Neural progenitor cell (in vitro differentiated cells): ENCODE results near the gene CNTN1.

Experiments used
- EZH2 ChIP-seq: fragments of 200-600 bp; sonication (generic); IDR thresholded peaks from 2 replicates; pipeline ENCODE4 v1.6.1; 2017; ENCODE audit warnings: antibody characterized with exemption, mild to moderate bottlenecking, moderate library complexity
- TF ChIP-seq, protein P1 (sequence below): fragments of 200-600 bp; sonication (generic); IDR thresholded peaks from 2 replicates; pipeline ENCODE4 v1.5.1; 2017; ENCODE audit warnings: antibody characterized with exemption, mild to moderate bottlenecking

DNA sequence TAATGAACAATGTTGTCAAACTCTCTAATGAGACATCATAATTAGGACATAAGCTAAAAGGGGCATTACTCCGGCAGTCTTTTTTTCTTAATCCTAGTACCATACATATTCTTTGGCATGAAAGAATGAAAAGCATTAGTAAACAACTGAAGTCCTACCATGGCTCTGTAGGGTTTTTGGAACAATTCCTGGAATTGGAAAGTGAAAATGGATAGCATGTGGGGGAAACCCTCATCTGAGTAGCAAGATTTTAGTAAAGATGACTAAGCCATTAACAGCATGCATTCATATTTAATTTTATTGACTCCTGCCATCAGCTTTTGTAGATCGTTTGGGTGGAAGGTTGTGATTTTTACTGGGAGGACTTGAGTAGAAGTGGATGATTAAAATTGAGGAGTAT is 279.7 kb downstream of the CNTN1 start:
- TF ChIP-seq EZH2: no peak
- TF ChIP-seq, protein P1, sequence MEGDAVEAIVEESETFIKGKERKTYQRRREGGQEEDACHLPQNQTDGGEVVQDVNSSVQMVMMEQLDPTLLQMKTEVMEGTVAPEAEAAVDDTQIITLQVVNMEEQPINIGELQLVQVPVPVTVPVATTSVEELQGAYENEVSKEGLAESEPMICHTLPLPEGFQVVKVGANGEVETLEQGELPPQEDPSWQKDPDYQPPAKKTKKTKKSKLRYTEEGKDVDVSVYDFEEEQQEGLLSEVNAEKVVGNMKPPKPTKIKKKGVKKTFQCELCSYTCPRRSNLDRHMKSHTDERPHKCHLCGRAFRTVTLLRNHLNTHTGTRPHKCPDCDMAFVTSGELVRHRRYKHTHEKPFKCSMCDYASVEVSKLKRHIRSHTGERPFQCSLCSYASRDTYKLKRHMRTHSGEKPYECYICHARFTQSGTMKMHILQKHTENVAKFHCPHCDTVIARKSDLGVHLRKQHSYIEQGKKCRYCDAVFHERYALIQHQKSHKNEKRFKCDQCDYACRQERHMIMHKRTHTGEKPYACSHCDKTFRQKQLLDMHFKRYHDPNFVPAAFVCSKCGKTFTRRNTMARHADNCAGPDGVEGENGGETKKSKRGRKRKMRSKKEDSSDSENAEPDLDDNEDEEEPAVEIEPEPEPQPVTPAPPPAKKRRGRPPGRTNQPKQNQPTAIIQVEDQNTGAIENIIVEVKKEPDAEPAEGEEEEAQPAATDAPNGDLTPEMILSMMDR: no peak
